Activated CD4-positive, alpha-beta T cell treated with anti-CD3 and anti-CD28 coated beads for 36 hours (primary cell): ENCODE measurements around the gene AAK1. TPM values are rescaled to one million over a fixed set of nuclear protein-coding genes. Genes with fewer than 3 reads are reported as not detected.
A peak's percentile ranks its signal among the peaks of the same experiment; 100 is the strongest.
"Not testable (repeated sequence)": the region's sequence is repeated elsewhere in the genome, so short reads cannot be mapped to it uniquely, and the experiment has no call there.

Experiments used
- ATAC-seq: fragments of 200-7000 bp; cut with Tn5 transposase; one replicate; pipeline ENCODE4 v1.10.0; 2021; ENCODE audit warnings: mild to moderate bottlenecking, moderate library complexity
- CTCF ChIA-PET: fragments of 350-600 bp; sonication (Branson Sonifier 250); formaldehyde crosslinking; loops from one replicate; lab custom pipeline; 2021; ENCODE audit warnings: antibody characterized with exemption; lab: Charles Lee
- POLR2A ChIA-PET: fragments of 350-600 bp; sonication (Branson Sonifier 250); formaldehyde crosslinking; loops from one replicate; lab custom pipeline; 2021; ENCODE audit warnings: antibody characterized with exemption, inconsistent platforms; lab: Charles Lee
- DNase-seq: peaks from one replicate; pipeline ENCODE4 v3.0.0-alpha.2; 2020
- H3K27ac Mint-ChIP-seq: one replicate; pipeline ENCODE4 v1.8.0; 2021; ENCODE audit warnings: mixed read lengths
- H3K27me3 Mint-ChIP-seq: one replicate; pipeline ENCODE4 v1.8.0; 2021; ENCODE audit warnings: mixed read lengths
- H3K36me3 Mint-ChIP-seq: one replicate; pipeline ENCODE4 v1.8.0; 2021; ENCODE audit warnings: low read depth, mixed read lengths
- H3K4me1 Mint-ChIP-seq: one replicate; pipeline ENCODE4 v1.8.0; 2021; ENCODE audit warnings: mixed read lengths
- H3K4me3 Mint-ChIP-seq: one replicate; pipeline ENCODE4 v1.8.0; 2021; ENCODE audit warnings: mild to moderate bottlenecking, moderate library complexity, mixed read lengths
- H3K9me3 Mint-ChIP-seq: one replicate; pipeline ENCODE4 v1.8.0; 2021; ENCODE audit warnings: low read depth, mixed read lengths
- intact Hi-C, 2 experiments: fragments of 100-400 bp; cut with DNase I in 1 of 2; cut with micrococcal nuclease in 1 of 2; formaldehyde crosslinking; loops; one replicate each; pipeline versions ENCODE4 v1.14.2 to v1.15.1; 2022 to 2024; cut with DNase I, micrococcal nuclease
- total RNA-seq, 2 experiments: library from RNA; stranded (reverse); gene quantifications; one replicate each; pipeline ENCODE4 v1.2.3, GENCODE V29; 2021

Gene AAK1
- total RNA-seq, 2 experiments from 2014 or later, result 95.9 to 104 TPM

GRCh38 chr2:69550511-69550910, 93.0 kb downstream of the AAK1 start:
- H3K4me3 Mint-ChIP-seq, intact Hi-C loops, H3K27ac Mint-ChIP-seq, H3K27me3 Mint-ChIP-seq, DNase-seq, POLR2A ChIA-PET, H3K9me3 Mint-ChIP-seq, ATAC-seq: not testable (repeated sequence)
- Mint-ChIP-seq H3K4me1 (peaks cover 58% of the 10 kb centered on the region), H3K36me3 (peaks cover 44% of the 10 kb centered on the region)
- CTCF ChIA-PET, result interaction anchor here (0.7 to 2.9 kb wide), 4 partner anchors 15 to 254 kb away, joined by 3 to 11 read pairs (median 4); no protein-coding TSS in a partner anchor

GRCh38 chr2:69549421-69549820, 94.1 kb downstream of the AAK1 start:
- POLR2A ChIA-PET, result no interaction called here
- H3K27ac Mint-ChIP-seq, result peak overlapping the region; percentile 21

GRCh38 chr2:69547984-69548715, 95.4 kb downstream of the AAK1 start:
- POLR2A ChIA-PET, result no interaction called here
- intact Hi-C loops, result no loop called here
- no peaks in the 10 kb centered on the region for H3K27me3 Mint-ChIP-seq
- peaks cover 47% of the 10 kb centered on the region for H3K4me1 Mint-ChIP-seq
- no peak overlapping the region for H3K4me3 Mint-ChIP-seq
- H3K9me3 Mint-ChIP-seq, result no peaks in the 10 kb centered on the region
- ATAC-seq (no peak), DNase-seq (no peak)
- peaks cover 35% of the 10 kb centered on the region for H3K36me3 Mint-ChIP-seq
- peak overlapping the region; percentile 6 for H3K27ac Mint-ChIP-seq
- CTCF ChIA-PET, result interaction anchor here (0.6 to 2.1 kb wide), 2 partner anchors 126 to 173 kb away, joined by 3 to 5 read pairs; no protein-coding TSS in a partner anchor

More at GRCh38 chr2:69549421-69549820, 94.1 kb downstream of the AAK1 start:
- Mint-ChIP-seq H3K36me3 (peaks cover 35% of the 10 kb centered on the region), H3K4me3 (no peak overlapping the region), H3K4me1 (peaks cover 51% of the 10 kb centered on the region), H3K27me3 (no peaks in the 10 kb centered on the region), H3K9me3 (no peaks in the 10 kb centered on the region)
- CTCF ChIA-PET, result interaction anchor here (0.7 to 2.9 kb wide), 3 partner anchors 16 to 175 kb away, joined by 3 to 11 read pairs (median 3); no protein-coding TSS in a partner anchor
- intact Hi-C loops, result no loop called here
- DNase-seq (no peak), ATAC-seq (no peak)

- Mint-ChIP-seq H3K36me3 (peaks cover 41% of the 10 kb centered on the region), H3K27me3 (no peaks in the 10 kb centered on the region), H3K4me1 (peaks cover 42% of the 10 kb centered on the region), H3K27ac (no peak overlapping the region), H3K4me3 (no peak overlapping the region), H3K9me3 (no peaks in the 10 kb centered on the region)
- no peak for DNase-seq
- intact Hi-C loops, result no loop called here
- CTCF ChIA-PET, result interaction anchor here (0.5 to 2.1 kb wide), 3 partner anchors 7 to 171 kb away, joined by 3 to 5 read pairs (median 3); no protein-coding TSS in a partner anchor
- ATAC-seq, result no peak
- POLR2A ChIA-PET, result interaction anchor here (0.6 kb wide), 1 partner anchor 166 kb away, joined by 3 read pairs; no protein-coding TSS in a partner anchor
Observed at GRCh38 chr2:69546646-69547045, 96.9 kb downstream of the AAK1 start.

GRCh38 chr2:69545477-69545932, 98.0 kb downstream of the AAK1 start:
- DNase-seq, result no peak
- ChIA-PET POLR2A (interaction anchor here (0.6 kb wide), 1 partner anchor 19 kb away, joined by 3 read pairs; no protein-coding TSS in a partner anchor), CTCF (interaction anchor here (0.6 to 1.7 kb wide), 5 partner anchors 9 to 169 kb away, joined by 3 to 7 read pairs (median 4); no protein-coding TSS in a partner anchor)
- Mint-ChIP-seq H3K4me3 (no peak overlapping the region), H3K4me1 (peaks cover 38% of the 10 kb centered on the region), H3K27me3 (no peaks in the 10 kb centered on the region), H3K9me3 (no peaks in the 10 kb centered on the region), H3K36me3 (peaks cover 42% of the 10 kb centered on the region), H3K27ac (peak overlapping the region; percentile 40)
- ATAC-seq, result no peak
- intact Hi-C loops, result no loop called here

GRCh38 chr2:69544951-69545350, 98.6 kb downstream of the AAK1 start:
- no peak for ATAC-seq
- POLR2A ChIA-PET, result interaction anchor here (0.6 kb wide), 1 partner anchor 20 kb away, joined by 3 read pairs; no protein-coding TSS in a partner anchor
- peaks cover 35% of the 10 kb centered on the region for H3K4me1 Mint-ChIP-seq
- no peak overlapping the region for H3K4me3 Mint-ChIP-seq
- peaks cover 42% of the 10 kb centered on the region for H3K36me3 Mint-ChIP-seq
- H3K9me3 Mint-ChIP-seq, result no peaks in the 10 kb centered on the region
- DNase-seq, result no peak
- no peak overlapping the region for H3K27ac Mint-ChIP-seq
- no peaks in the 10 kb centered on the region for H3K27me3 Mint-ChIP-seq
- CTCF ChIA-PET, result interaction anchor here (0.7 to 1.7 kb wide), 5 partner anchors 10 to 180 kb away, joined by 3 to 7 read pairs (median 4); no protein-coding TSS in a partner anchor
- intact Hi-C loops, result no loop called here

- ChIA-PET POLR2A (no interaction called here), CTCF (interaction anchor here (0.7 to 0.9 kb wide), 2 partner anchors 7 to 179 kb away, joined by 3 read pairs; no protein-coding TSS in a partner anchor)
- Mint-ChIP-seq H3K4me1 (peaks cover 15% of the 10 kb centered on the region), H3K27ac (no peak overlapping the region), H3K4me3 (no peak overlapping the region), H3K27me3 (no peaks in the 10 kb centered on the region), H3K9me3 (no peaks in the 10 kb centered on the region), H3K36me3 (peaks cover 58% of the 10 kb centered on the region)
- DNase-seq (no peak), ATAC-seq (no peak)
- intact Hi-C loops, result no loop called here
Observed at GRCh38 chr2:69539549-69539908, 104.0 kb downstream of the AAK1 start.

GRCh38 chr2:69538872-69539548, 104.5 kb downstream of the AAK1 start:
- no peaks in the 10 kb centered on the region for H3K9me3 Mint-ChIP-seq
- no peaks in the 10 kb centered on the region for H3K27me3 Mint-ChIP-seq
- DNase-seq (no peak), ATAC-seq (no peak)
- intact Hi-C loops, result no loop called here
- H3K4me3 Mint-ChIP-seq, result no peak overlapping the region
- H3K36me3 Mint-ChIP-seq, result peaks cover 58% of the 10 kb centered on the region
- CTCF ChIA-PET, result interaction anchor here (0.7 to 0.9 kb wide), 3 partner anchors 8 to 179 kb away, joined by 3 read pairs; no protein-coding TSS in a partner anchor
- no peak overlapping the region for H3K27ac Mint-ChIP-seq
- peaks cover 15% of the 10 kb centered on the region for H3K4me1 Mint-ChIP-seq
- POLR2A ChIA-PET, result no interaction called here

GRCh38 chr2:69538249-69538648, 105.3 kb downstream of the AAK1 start:
- Mint-ChIP-seq H3K9me3 (peaks cover 4% of the 10 kb centered on the region), H3K36me3 (peaks cover 62% of the 10 kb centered on the region), H3K27me3 (no peaks in the 10 kb centered on the region), H3K4me1 (peaks cover 15% of the 10 kb centered on the region), H3K27ac (no peak overlapping the region), H3K4me3 (no peak overlapping the region)
- ATAC-seq, result no peak
- intact Hi-C loops, result no loop called here
- DNase-seq, result no peak
- ChIA-PET POLR2A (no interaction called here), CTCF (interaction anchor here (0.9 kb wide), 1 partner anchor 27 kb away, joined by 3 read pairs; no protein-coding TSS in a partner anchor)

GRCh38 chr2:69535817-69536241, 107.7 kb downstream of the AAK1 start:
- ATAC-seq (no peak), DNase-seq (no peak)
- peaks cover 4% of the 10 kb centered on the region for H3K9me3 Mint-ChIP-seq
- H3K4me1 Mint-ChIP-seq, result peaks cover 15% of the 10 kb centered on the region
- peak overlapping the region; percentile 12 for H3K27ac Mint-ChIP-seq
- ChIA-PET POLR2A (no interaction called here), CTCF (interaction anchor here (1.0 kb wide), 1 partner anchor 282 kb away, joined by 3 read pairs; no protein-coding TSS in a partner anchor)
- intact Hi-C loops, result no loop called here
- peaks cover 69% of the 10 kb centered on the region for H3K36me3 Mint-ChIP-seq
- H3K4me3 Mint-ChIP-seq, result no peak overlapping the region
- no peaks in the 10 kb centered on the region for H3K27me3 Mint-ChIP-seq

- intact Hi-C loops, result no loop called here
- Mint-ChIP-seq H3K9me3 (peaks cover 4% of the 10 kb centered on the region), H3K36me3 (peaks cover 63% of the 10 kb centered on the region), H3K4me3 (no peak overlapping the region), H3K27ac (peak overlapping the region; percentile 3), H3K4me1 (peaks cover 4% of the 10 kb centered on the region), H3K27me3 (no peaks in the 10 kb centered on the region)
- ChIA-PET CTCF (no interaction called here), POLR2A (no interaction called here)
- DNase-seq (no peak), ATAC-seq (no peak)
Observed at GRCh38 chr2:69531186-69531585, 112.4 kb downstream of the AAK1 start.
